ENCODE measurements around the gene CD180. TPM values are rescaled to one million over a fixed set of nuclear protein-coding genes. Genes with fewer than 3 reads are reported as not detected.
A peak's percentile ranks its signal among the peaks of the same experiment; 100 is the strongest.

Gene CD180
- 1 to 10 TPM in 2 of 4 donors, under 1 TPM in 1, not detected in 1; 0.27 to 2.2 (median 1.2) TPM for total RNA-seq

DNA sequence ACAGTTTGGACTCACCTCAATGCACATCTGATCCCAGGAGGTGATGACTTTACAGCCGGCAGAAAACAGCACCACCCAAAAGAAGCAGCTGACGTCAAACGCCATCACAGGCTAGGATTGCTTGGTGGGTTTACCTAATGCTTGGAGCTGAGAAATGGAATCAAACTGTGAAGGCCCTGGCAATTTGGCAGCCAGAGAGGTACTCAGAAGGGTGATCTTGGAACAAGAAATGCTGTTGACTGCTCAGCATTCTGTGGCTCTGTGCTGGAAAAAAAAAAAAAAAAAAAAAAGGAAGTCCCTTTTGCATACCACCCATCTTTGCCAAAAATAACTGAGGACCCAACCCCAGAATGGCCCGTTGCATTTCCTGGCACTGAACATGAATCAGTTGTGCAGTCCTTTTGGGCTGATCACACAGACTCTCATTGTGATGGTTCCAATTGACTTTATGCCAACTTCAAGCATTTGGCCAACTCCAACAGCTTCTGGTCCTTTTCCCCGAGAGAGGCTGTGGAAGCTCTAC is at the start of gene CD180:
CD180 (minus strand) TSS at position 263 of the 523 bp plus-strand sequence; CDS start at position 105, 158 bp downstream.
- Histone ChIP-seq H3K27me3 (no peaks in the 10 kb centered on the region), H3K36me3 (no peaks in the 10 kb centered on the region), H3K4me1 (peaks cover 0 to 14% (median 0%) of the 10 kb centered on the region in 3 donors), H3K27ac (no peak within 1 kb of the TSS), H3K4me3 (no peak within 1 kb of the TSS), H3K9me3 (no peaks in the 10 kb centered on the region)
- ATAC-seq: peak; percentile 36
- no peak for TF ChIP-seq POLR2AphosphoS5 (IDR thresholded peaks at IDR 0.05)
- TF ChIP-seq, protein P1, sequence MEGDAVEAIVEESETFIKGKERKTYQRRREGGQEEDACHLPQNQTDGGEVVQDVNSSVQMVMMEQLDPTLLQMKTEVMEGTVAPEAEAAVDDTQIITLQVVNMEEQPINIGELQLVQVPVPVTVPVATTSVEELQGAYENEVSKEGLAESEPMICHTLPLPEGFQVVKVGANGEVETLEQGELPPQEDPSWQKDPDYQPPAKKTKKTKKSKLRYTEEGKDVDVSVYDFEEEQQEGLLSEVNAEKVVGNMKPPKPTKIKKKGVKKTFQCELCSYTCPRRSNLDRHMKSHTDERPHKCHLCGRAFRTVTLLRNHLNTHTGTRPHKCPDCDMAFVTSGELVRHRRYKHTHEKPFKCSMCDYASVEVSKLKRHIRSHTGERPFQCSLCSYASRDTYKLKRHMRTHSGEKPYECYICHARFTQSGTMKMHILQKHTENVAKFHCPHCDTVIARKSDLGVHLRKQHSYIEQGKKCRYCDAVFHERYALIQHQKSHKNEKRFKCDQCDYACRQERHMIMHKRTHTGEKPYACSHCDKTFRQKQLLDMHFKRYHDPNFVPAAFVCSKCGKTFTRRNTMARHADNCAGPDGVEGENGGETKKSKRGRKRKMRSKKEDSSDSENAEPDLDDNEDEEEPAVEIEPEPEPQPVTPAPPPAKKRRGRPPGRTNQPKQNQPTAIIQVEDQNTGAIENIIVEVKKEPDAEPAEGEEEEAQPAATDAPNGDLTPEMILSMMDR (IDR thresholded peaks at IDR 0.05): no peak
- TF ChIP-seq EP300 (IDR thresholded peaks at IDR 0.05): no peak
- TF ChIP-seq POLR2A (IDR thresholded peaks at IDR 0.05): no peak
- 69 to 79% methylated on average over 4 of the region's 5 CpGs for WGBS, 2 donors (ENCODE audit: low coverage in 1 of 2)

DNA sequence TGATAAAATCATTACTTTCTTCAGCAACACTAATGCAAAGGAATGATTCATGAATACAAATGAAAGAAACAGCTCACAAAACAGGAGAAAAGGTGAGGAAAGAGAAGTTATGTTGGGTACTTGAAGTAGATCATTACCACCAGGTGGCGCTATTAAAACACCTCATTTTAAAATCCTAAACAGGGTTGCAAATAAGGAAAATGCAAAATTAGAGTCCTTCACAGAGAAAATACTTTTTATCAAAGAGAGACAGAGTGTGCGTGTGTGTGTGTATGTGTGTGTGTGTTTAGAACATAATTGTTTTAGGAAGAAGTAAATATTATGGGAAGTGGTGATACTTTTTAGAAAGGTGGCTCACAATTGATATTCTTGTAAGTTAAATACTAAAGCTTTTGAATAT is 49.5 kb upstream of the CD180 start:
- H3K27ac ChIP-seq: peak overlapping the region; percentile 72 to 89 (median 79)
- no peaks in the 10 kb centered on the region for H3K27me3 ChIP-seq
- 0% methylated on average over 2 of the region's 2 CpGs for WGBS, 2 donors (ENCODE audit: low coverage in 1 of 2)
- no peaks in the 10 kb centered on the region for H3K36me3 ChIP-seq
- peaks cover 10 to 68% (median 16%) of the 10 kb centered on the region in 3 donors for H3K4me1 ChIP-seq
- ATAC-seq: peak; percentile 60
- peak; percentile 20 for TF ChIP-seq POLR2AphosphoS5 (IDR thresholded peaks at IDR 0.05)
- TF ChIP-seq, protein P1 (IDR thresholded peaks at IDR 0.05): peak; percentile 63 to 93 (median 81)
- TF ChIP-seq POLR2A (IDR thresholded peaks at IDR 0.05): no peak
- TF ChIP-seq EP300 (IDR thresholded peaks at IDR 0.05): no peak
- H3K4me3 ChIP-seq: no peak overlapping the region
- no peaks in the 10 kb centered on the region for H3K9me3 ChIP-seq

DNA sequence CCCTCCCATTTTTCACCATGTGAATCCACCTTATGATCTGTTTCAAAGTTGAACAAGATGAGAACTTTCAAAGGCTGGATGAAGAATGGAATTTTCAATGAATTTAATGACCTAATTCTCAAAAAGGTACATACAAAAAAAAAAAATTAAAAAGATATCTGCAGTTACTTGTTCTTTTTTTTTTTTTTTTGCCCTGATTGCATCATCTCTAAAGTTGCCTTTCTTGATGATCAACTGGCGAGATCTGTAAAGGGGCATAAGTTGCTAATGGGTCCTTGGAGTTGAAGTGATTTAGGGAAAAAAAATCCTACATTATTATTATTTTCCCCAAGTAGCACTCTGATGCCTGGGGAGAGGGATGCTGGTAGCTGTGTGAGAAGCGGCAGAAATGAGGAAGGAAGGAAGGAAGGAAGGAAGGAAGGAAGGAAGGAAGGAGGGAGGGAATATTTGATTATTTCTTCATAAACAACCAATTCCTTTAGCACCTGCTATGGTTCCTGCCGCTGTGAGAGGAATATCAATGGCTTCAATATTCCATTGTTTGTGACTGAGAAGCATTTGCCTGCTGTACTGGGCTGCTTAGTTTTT is 48.8 kb upstream of the CD180 start:
- peak; percentile 14 for ATAC-seq
- Histone ChIP-seq H3K27me3 (no peaks in the 10 kb centered on the region), H3K9me3 (no peaks in the 10 kb centered on the region), H3K36me3 (no peaks in the 10 kb centered on the region), H3K4me1 (peaks cover 10 to 68% (median 16%) of the 10 kb centered on the region in 3 donors), H3K4me3 (no peak overlapping the region), H3K27ac (peak overlapping the region; percentile 72 to 89 (median 79))
- TF ChIP-seq EP300 (IDR thresholded peaks at IDR 0.05) (no peak), POLR2A (IDR thresholded peaks at IDR 0.05) (no peak), POLR2AphosphoS5 (IDR thresholded peaks at IDR 0.05) (no peak)
- TF ChIP-seq, protein P1 (IDR thresholded peaks at IDR 0.05): no peak
- WGBS, 2 donors (ENCODE audit: low coverage in 1 of 2): 67 to 73% methylated on average over 3 of the region's 3 CpGs

DNA sequence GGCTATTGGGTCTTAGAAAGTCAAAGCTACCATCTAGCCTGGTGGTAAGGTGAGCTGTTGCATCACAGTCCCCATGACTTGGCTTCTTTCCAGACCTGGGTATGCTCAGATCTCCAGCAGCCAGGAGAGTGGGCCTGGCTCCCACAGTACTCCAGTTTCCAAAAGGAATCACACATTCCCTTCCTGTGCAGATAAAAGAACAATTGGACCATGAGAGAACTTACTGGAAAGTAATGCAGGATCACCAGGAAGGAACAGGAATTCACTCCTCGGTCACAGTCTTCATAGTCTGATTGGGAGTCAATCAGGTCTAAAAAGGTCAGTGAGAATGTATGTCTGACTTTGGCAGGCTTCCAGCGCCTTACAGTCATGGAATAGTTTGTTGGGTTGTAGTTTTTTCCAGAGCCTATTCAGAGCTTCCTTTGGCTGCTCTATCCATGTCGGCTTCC is 47.8 kb upstream of the CD180 start:
- WGBS, 2 donors (ENCODE audit: low coverage in 1 of 2): 77 to 80% methylated on average over 2 of the region's 3 CpGs
- H3K27ac ChIP-seq: peak overlapping the region; percentile 60 to 89 (median 74)

DNA sequence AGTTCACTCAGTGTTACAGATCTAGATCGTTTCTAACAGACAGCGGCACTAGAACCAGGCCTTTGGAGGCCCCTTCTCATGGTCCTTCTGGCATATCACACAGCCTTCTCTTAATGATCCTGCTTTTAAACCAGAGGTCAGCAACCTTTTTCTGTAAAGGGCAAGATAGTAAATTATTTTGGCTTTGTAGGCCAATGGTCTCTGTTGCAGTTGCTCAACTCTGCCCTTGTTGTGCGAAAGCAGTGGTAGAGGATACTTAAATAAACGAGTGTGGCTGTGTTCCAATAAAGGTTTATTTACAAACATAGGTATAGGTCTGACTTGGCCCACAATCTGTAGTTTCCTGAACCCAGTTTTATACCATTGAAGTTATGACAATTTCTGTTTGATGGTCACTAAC is 47.3 kb upstream of the CD180 start:
- WGBS, 2 donors (ENCODE audit: low coverage in 1 of 2): 91 to 100% methylated on average over 3 to 4 of the region's 4 CpGs
- Histone ChIP-seq H3K36me3 (no peaks in the 10 kb centered on the region), H3K9me3 (no peaks in the 10 kb centered on the region), H3K4me3 (no peak overlapping the region), H3K4me1 (peaks cover 5 to 65% (median 17%) of the 10 kb centered on the region in 3 donors), H3K27ac (peak overlapping the region; percentile 60 to 89 (median 74)), H3K27me3 (no peaks in the 10 kb centered on the region)
- no peak for ATAC-seq
- no peak for TF ChIP-seq POLR2AphosphoS5 (IDR thresholded peaks at IDR 0.05)
- TF ChIP-seq, protein P1 (IDR thresholded peaks at IDR 0.05): no peak
- no peak for TF ChIP-seq POLR2A (IDR thresholded peaks at IDR 0.05)
- no peak for TF ChIP-seq EP300 (IDR thresholded peaks at IDR 0.05)

More for the DNA sequence above, 47.8 kb upstream of the CD180 start:
- no peaks in the 10 kb centered on the region for H3K36me3 ChIP-seq
- no peak overlapping the region for H3K4me3 ChIP-seq
- H3K27me3 ChIP-seq: no peaks in the 10 kb centered on the region
- peak; percentile 42 for ATAC-seq
- H3K4me1 ChIP-seq: peaks cover 8 to 65% (median 16%) of the 10 kb centered on the region in 3 donors
- TF ChIP-seq EP300 (IDR thresholded peaks at IDR 0.05) (no peak), POLR2AphosphoS5 (IDR thresholded peaks at IDR 0.05) (peak; percentile 28)
- H3K9me3 ChIP-seq: no peaks in the 10 kb centered on the region
